HepG2 (cell line): ENCODE results near the gene MRPS21. TPM values are rescaled to one million over a fixed set of nuclear protein-coding genes. Genes with fewer than 3 reads are reported as not detected.

Source experiments
- AGO1 ChIP-seq: fragments of 200-400 bp; formaldehyde crosslinking; IDR thresholded peaks from 2 replicates; pipeline ENCODE4 v1.6.1; 2017; ENCODE audit warnings: mild to moderate bottlenecking, low read depth, low read length, moderate library complexity; ENCODE audit not compliant: poor library complexity, severe bottlenecking
- ATAD3A ChIP-seq: sonication (generic); formaldehyde crosslinking; IDR thresholded peaks from 2 replicates; pipeline ENCODE4 v1.4.0; 2020; ENCODE audit warnings: missing genetic modification reagents
- CCAR2 ChIP-seq: fragments of 200-400 bp; formaldehyde crosslinking; optimal IDR thresholded peaks from 2 replicates; pipeline ENCODE3; 2018; ENCODE audit warnings: low read depth, mild to moderate bottlenecking, low read length, moderate library complexity
- CENPX ChIP-seq: sonication (generic); formaldehyde crosslinking; IDR thresholded peaks from 2 replicates; pipeline ENCODE4 v1.9.0; 2021; ENCODE audit warnings: mild to moderate bottlenecking, missing genetic modification reagents, moderate library complexity
- DNMT1 ChIP-seq: sonication (generic); formaldehyde crosslinking; IDR thresholded peaks from 2 replicates; pipeline ENCODE4 v1.5.1; 2020; ENCODE audit warnings: mild to moderate bottlenecking, missing genetic modification reagents
- GLI4 ChIP-seq: sonication (generic); formaldehyde crosslinking; IDR thresholded peaks from 2 replicates; pipeline ENCODE4 v1.5.1; 2020; ENCODE audit warnings: missing genetic modification reagents, mild to moderate bottlenecking, moderate library complexity, borderline replicate concordance
- HNF4A ChIP-seq: sonication (generic); formaldehyde crosslinking; IDR thresholded peaks from 2 replicates; pipeline ENCODE4 v1.4.0; 2020; ENCODE audit warnings: missing genetic modification reagents
- POLR2AphosphoS2 ChIP-seq: IDR thresholded peaks from 2 replicates; pipeline ENCODE4 v1.6.1; 2011; ENCODE audit warnings: low read depth, low read length, improper control_type of control experiment
- PTBP1 ChIP-seq: fragments of 200-400 bp; formaldehyde crosslinking; IDR thresholded peaks from 2 replicates; pipeline ENCODE4 v1.6.1; 2018; ENCODE audit warnings: low read length, low read depth; ENCODE audit not compliant: poor library complexity, severe bottlenecking
- REXO4 ChIP-seq: sonication (generic); formaldehyde crosslinking; IDR thresholded peaks from 2 replicates; pipeline ENCODE4 v1.8.0; 2022; ENCODE audit warnings: missing genetic modification reagents, mild to moderate bottlenecking, borderline replicate concordance
- RXRB ChIP-seq: IDR thresholded peaks from 2 replicates; pipeline ENCODE4 v1.6.1; 2016; ENCODE audit warnings: borderline replicate concordance, missing genetic modification reagents, missing compliant biosample characterization
- SMARCC2 ChIP-seq: fragments of 450-650 bp; IDR thresholded peaks from 2 replicates; pipeline ENCODE4 v1.6.1; 2017; ENCODE audit warnings: antibody characterized with exemption, mild to moderate bottlenecking
- TBP ChIP-seq: sonication (generic); formaldehyde crosslinking; IDR thresholded peaks from 2 replicates; pipeline ENCODE4 v1.5.0; 2020; ENCODE audit warnings: missing genetic modification reagents
- TEAD2 ChIP-seq: sonication (generic); formaldehyde crosslinking; IDR thresholded peaks from 2 replicates; pipeline ENCODE4 v1.9.0; 2021; ENCODE audit warnings: missing genetic modification reagents
- ZBTB3 ChIP-seq: sonication (generic); formaldehyde crosslinking; IDR thresholded peaks from 2 replicates; pipeline ENCODE4 v1.4.0; 2020; ENCODE audit warnings: low read depth, mild to moderate bottlenecking, moderate library complexity, missing genetic modification reagents, borderline replicate concordance
- ZBTB8A ChIP-seq: sonication (generic); formaldehyde crosslinking; IDR thresholded peaks from 2 replicates; pipeline ENCODE4 v1.4.0; 2020; ENCODE audit warnings: mild to moderate bottlenecking, low read depth, missing genetic modification reagents, borderline replicate concordance
- ZEB1 ChIP-seq: IDR thresholded peaks from 2 replicates; pipeline ENCODE4 v1.6.1; 2012; ENCODE audit warnings: mild to moderate bottlenecking, low read depth, inconsistent platforms; ENCODE audit not compliant: insufficient replicate concordance
- ZKSCAN1 ChIP-seq: fragments of 150-350 bp; IDR thresholded peaks from 2 replicates; pipeline ENCODE4 v1.6.1; 2014; ENCODE audit warnings: low read length
- ZNF615 ChIP-seq: sonication (generic); formaldehyde crosslinking; IDR thresholded peaks from 2 replicates; pipeline ENCODE4 v1.5.0; 2020; ENCODE audit warnings: mild to moderate bottlenecking, missing genetic modification reagents, borderline replicate concordance
- ZNF776 ChIP-seq: sonication (generic); formaldehyde crosslinking; IDR thresholded peaks from 2 replicates; pipeline ENCODE4 v1.4.0; 2020; ENCODE audit warnings: mild to moderate bottlenecking, missing genetic modification reagents
- polyA plus RNA-seq, 8 experiments: library from polyadenylated mRNA; depleted of rRNA in 3 of 8; stranded (reverse) in 7 of 8; unstranded in 1 of 8; fragments of >200 nt; fragmentation: Illumina TruSeq in 4 of 8; extraction: Trizol in 4 of 8; gene quantifications; 2 replicates each; pipeline versions ENCODE4 v1.2.1 to v1.2.3, GENCODE V29; 2011 to 2016; ENCODE audit warnings: low read depth in 4 of 8, missing spikeins in 1 of 8, mixed read lengths in 1 of 8; ENCODE audit not compliant: insufficient read depth in 1 of 8
- total RNA-seq, 5 experiments: library from RNA; depleted of rRNA; stranded (reverse); fragments of >200 nt; fragmentation: Illumina TruSeq; extraction: Trizol; gene quantifications; 2 replicates each; pipeline ENCODE4 v1.2.3, GENCODE V29; 2016; ENCODE audit warnings: low read depth in 1 of 5
- TF ChIP-seq, protein P1 (sequence below): sonication (generic); formaldehyde crosslinking; IDR thresholded peaks from 2 replicates; pipeline ENCODE4 v1.5.0; 2020; ENCODE audit warnings: mild to moderate bottlenecking, missing genetic modification reagents, borderline replicate concordance
- TF ChIP-seq, protein P2 (sequence below), 2 experiments: sonication (generic) in 1 of 2; formaldehyde crosslinking in 1 of 2; IDR thresholded peaks; 2 replicates each; pipeline versions ENCODE4 v1.6.1 to v1.9.0; 2014 to 2022; ENCODE audit warnings: antibody characterized with exemption in 1 of 2, borderline replicate concordance in 1 of 2, inconsistent platforms in 1 of 2, low read depth in 1 of 2, missing genetic modification reagents in 1 of 2

Gene MRPS21
- total and polyA plus RNA-seq, 2 of the 13 experiments (the other 11 are each of a cell fraction or from before 2014, with no cell fraction given): 59.4 to 64.2 TPM

- TF ChIP-seq, protein P1, sequence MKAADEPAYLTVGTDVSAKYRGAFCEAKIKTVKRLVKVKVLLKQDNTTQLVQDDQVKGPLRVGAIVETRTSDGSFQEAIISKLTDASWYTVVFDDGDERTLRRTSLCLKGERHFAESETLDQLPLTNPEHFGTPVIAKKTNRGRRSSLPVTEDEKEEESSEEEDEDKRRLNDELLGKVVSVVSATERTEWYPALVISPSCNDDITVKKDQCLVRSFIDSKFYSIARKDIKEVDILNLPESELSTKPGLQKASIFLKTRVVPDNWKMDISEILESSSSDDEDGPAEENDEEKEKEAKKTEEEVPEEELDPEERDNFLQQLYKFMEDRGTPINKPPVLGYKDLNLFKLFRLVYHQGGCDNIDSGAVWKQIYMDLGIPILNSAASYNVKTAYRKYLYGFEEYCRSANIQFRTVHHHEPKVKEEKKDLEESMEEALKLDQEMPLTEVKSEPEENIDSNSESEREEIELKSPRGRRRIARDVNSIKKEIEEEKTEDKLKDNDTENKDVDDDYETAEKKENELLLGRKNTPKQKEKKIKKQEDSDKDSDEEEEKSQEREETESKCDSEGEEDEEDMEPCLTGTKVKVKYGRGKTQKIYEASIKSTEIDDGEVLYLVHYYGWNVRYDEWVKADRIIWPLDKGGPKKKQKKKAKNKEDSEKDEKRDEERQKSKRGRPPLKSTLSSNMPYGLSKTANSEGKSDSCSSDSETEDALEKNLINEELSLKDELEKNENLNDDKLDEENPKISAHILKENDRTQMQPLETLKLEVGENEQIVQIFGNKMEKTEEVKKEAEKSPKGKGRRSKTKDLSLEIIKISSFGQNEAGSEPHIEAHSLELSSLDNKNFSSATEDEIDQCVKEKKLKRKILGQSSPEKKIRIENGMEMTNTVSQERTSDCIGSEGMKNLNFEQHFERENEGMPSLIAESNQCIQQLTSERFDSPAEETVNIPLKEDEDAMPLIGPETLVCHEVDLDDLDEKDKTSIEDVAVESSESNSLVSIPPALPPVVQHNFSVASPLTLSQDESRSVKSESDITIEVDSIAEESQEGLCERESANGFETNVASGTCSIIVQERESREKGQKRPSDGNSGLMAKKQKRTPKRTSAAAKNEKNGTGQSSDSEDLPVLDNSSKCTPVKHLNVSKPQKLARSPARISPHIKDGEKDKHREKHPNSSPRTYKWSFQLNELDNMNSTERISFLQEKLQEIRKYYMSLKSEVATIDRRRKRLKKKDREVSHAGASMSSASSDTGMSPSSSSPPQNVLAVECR (CRISPR knock-in tag): no peak
- TF ChIP-seq GLI4 (CRISPR knock-in tag) (no peak), ZEB1 (no peak), ZNF776 (CRISPR knock-in tag) (0 out of 2 replicates have a peak, but pooled peaks have one; percentile 16), PTBP1 (no peak), POLR2AphosphoS2 (no peak), CCAR2 (no peak), ZNF615 (no peak), SMARCC2 (no peak), ZBTB8A (CRISPR knock-in tag) (no peak), ZBTB3 (no peak), AGO1 (no peak), TEAD2 (CRISPR knock-in tag) (no peak), ATAD3A (0 out of 2 replicates have a peak, but pooled peaks have one; percentile 61), TBP (CRISPR knock-in tag) (no peak), HNF4A (CRISPR knock-in tag) (no peak), RXRB (no peak), ZKSCAN1 (no peak), REXO4 (no peak), CENPX (CRISPR knock-in tag) (no peak), DNMT1 (CRISPR knock-in tag) (no peak)
- TF ChIP-seq, protein P2, sequence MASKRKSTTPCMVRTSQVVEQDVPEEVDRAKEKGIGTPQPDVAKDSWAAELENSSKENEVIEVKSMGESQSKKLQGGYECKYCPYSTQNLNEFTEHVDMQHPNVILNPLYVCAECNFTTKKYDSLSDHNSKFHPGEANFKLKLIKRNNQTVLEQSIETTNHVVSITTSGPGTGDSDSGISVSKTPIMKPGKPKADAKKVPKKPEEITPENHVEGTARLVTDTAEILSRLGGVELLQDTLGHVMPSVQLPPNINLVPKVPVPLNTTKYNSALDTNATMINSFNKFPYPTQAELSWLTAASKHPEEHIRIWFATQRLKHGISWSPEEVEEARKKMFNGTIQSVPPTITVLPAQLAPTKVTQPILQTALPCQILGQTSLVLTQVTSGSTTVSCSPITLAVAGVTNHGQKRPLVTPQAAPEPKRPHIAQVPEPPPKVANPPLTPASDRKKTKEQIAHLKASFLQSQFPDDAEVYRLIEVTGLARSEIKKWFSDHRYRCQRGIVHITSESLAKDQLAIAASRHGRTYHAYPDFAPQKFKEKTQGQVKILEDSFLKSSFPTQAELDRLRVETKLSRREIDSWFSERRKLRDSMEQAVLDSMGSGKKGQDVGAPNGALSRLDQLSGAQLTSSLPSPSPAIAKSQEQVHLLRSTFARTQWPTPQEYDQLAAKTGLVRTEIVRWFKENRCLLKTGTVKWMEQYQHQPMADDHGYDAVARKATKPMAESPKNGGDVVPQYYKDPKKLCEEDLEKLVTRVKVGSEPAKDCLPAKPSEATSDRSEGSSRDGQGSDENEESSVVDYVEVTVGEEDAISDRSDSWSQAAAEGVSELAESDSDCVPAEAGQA (IDR thresholded peaks at IDR 0.05; ENCODE audit: low read depth): no peak
- TF ChIP-seq, protein P2 (CRISPR knock-in tag; IDR thresholded peaks at IDR 0.05; ENCODE audit: borderline replicate concordance): no peak
Observed at GRCh38 chr1:150268340-150268704, 25.3 kb upstream of the MRPS21 start (continued).
